B cell (primary cell): Measurements from ENCODE around the gene CDHR5. TPM values are rescaled to one million over a fixed set of nuclear protein-coding genes. Genes with fewer than 3 reads are reported as not detected.

Experiments
- ATAC-seq: fragments of 200-7000 bp; cut with Tn5 transposase; one replicate; pipeline ENCODE4 v1.10.0; 2021; ENCODE audit warnings: low read depth, mild to moderate bottlenecking, moderate number of reproducible peaks, moderate library complexity
- CTCF ChIA-PET: fragments of 350-600 bp; sonication (Branson Sonifier 250); formaldehyde crosslinking; loops from one replicate; lab custom pipeline; 2021; ENCODE audit warnings: antibody characterized with exemption, inconsistent platforms; lab: Charles Lee
- POLR2A ChIA-PET: fragments of 350-600 bp; sonication (Branson Sonifier 250); formaldehyde crosslinking; loops from one replicate; lab custom pipeline; 2021; ENCODE audit warnings: antibody characterized with exemption; lab: Charles Lee
- DNase-seq: peaks from one replicate; pipeline ENCODE4 v3.0.0; 2013
- H2AFZ ChIP-seq: 2 replicates; pipeline ENCODE4 v1.6.1; 2012; ENCODE audit warnings: mild to moderate bottlenecking, low read depth, low read length; ENCODE audit not compliant: insufficient read depth, poor library complexity, severe bottlenecking
- H3K27ac ChIP-seq, 2 donors: 1 replicate in 1 of 2; 2 replicates in 1 of 2; pipeline ENCODE4 v1.5.1; 2012 to 2013; ENCODE audit warnings: low read length in 2 of 2, mild to moderate bottlenecking in 2 of 2, moderate library complexity in 1 of 2
- H3K27me3 ChIP-seq, 4 experiments: fragments of 200-600 bp in 1 of 4; sonication (generic) in 1 of 4; replicated peaks in 1 of 4; 1 replicate in 2 of 4; 2 replicates in 2 of 4; pipeline versions ENCODE4 v1.6.1 to v1.7.0; 2013 to 2016; ENCODE audit warnings: low read length in 3 of 4, mild to moderate bottlenecking in 2 of 4, mixed read lengths in 1 of 4, moderate library complexity in 1 of 4; ENCODE audit not compliant: insufficient read depth in 4 of 4, control insufficient read depth in 3 of 4; ENCODE audit errors: control extremely low read depth in 1 of 4
- H3K36me3 ChIP-seq, 2 experiments: replicated peaks in 1 of 2; 1 replicate in 1 of 2; 2 replicates in 1 of 2; pipeline versions ENCODE4 v1.6.1 to v1.7.1; 2013; ENCODE audit warnings: low read length in 1 of 2; ENCODE audit not compliant: insufficient read depth in 2 of 2, control insufficient read depth in 1 of 2; ENCODE audit errors: control extremely low read depth in 1 of 2, extremely low read depth in 1 of 2
- H3K4me1 ChIP-seq, 2 donors: fragments of 200-600 bp in 1 of 2; sonication (generic) in 1 of 2; 1 replicate in 1 of 2; 2 replicates in 1 of 2; pipeline versions ENCODE4 v1.5.1 to v1.6.1; 2013 to 2017; ENCODE audit warnings: low read length in 2 of 2; ENCODE audit not compliant: control insufficient read depth in 2 of 2, insufficient read depth in 2 of 2
- H3K4me2 ChIP-seq: replicated peaks from 2 replicates; pipeline ENCODE3; 2012; ENCODE audit warnings: mild to moderate bottlenecking, low read depth, low read length; ENCODE audit not compliant: poor library complexity, severe bottlenecking
- H3K4me3 ChIP-seq, 5 experiments: fragments of 200-600 bp in 1 of 5; sonication (generic) in 1 of 5; 1 replicate in 3 of 5; 2 replicates in 2 of 5; pipeline versions ENCODE4 v1.5.1 to v1.7.0; 2011 to 2016; ENCODE audit warnings: low read length in 4 of 5, mild to moderate bottlenecking in 4 of 5, low read depth in 2 of 5, control low read depth in 1 of 5, moderate library complexity in 1 of 5; ENCODE audit not compliant: insufficient read depth in 1 of 5; ENCODE audit errors: control extremely low read depth in 1 of 5, extremely low read depth in 1 of 5
- H3K79me2 ChIP-seq: fragments of 200-600 bp; sonication (generic); one replicate; pipeline ENCODE4 v1.6.0; 2016; ENCODE audit warnings: low read length; ENCODE audit not compliant: control insufficient read depth, insufficient read depth
- H3K9ac ChIP-seq: fragments of 200-600 bp; sonication (generic); 2 replicates; pipeline ENCODE4 v1.6.1; 2017; ENCODE audit warnings: mild to moderate bottlenecking, low read length, moderate library complexity
- H3K9me3 ChIP-seq, 3 donors: one replicate each; pipeline versions ENCODE4 v1.6.1 to v1.7.1; 2013; ENCODE audit warnings: low read length in 2 of 3; ENCODE audit not compliant: control insufficient read depth in 2 of 3, insufficient read depth in 1 of 3; ENCODE audit errors: control extremely low read depth in 1 of 3
- H4K20me1 ChIP-seq: 2 replicates; pipeline ENCODE4 v1.6.0; 2012; ENCODE audit warnings: mild to moderate bottlenecking, low read length; ENCODE audit not compliant: insufficient read depth, control insufficient read depth, poor library complexity, severe bottlenecking
- H3K27ac Mint-ChIP-seq: one replicate; pipeline ENCODE4 v1.8.0; 2021; ENCODE audit warnings: mixed read lengths
- H3K27me3 Mint-ChIP-seq: one replicate; pipeline ENCODE4 v1.8.0; 2021; ENCODE audit warnings: mixed read lengths
- H3K4me1 Mint-ChIP-seq: one replicate; pipeline ENCODE4 v1.8.0; 2021; ENCODE audit warnings: mixed read lengths
- H3K4me3 Mint-ChIP-seq: one replicate; pipeline ENCODE4 v1.8.0; 2021; ENCODE audit warnings: mixed read lengths
- H3K9me3 Mint-ChIP-seq: one replicate; pipeline ENCODE4 v1.8.0; 2022; ENCODE audit warnings: mixed read lengths; ENCODE audit not compliant: insufficient read depth
- EZH2 ChIP-seq: IDR thresholded peaks from 2 replicates; pipeline ENCODE4 v1.6.1; 2012; ENCODE audit warnings: borderline replicate concordance, low read depth, mild to moderate bottlenecking, moderate library complexity, low read length; ENCODE audit not compliant: insufficient read depth, poor library complexity, severe bottlenecking
- WGBS: methylation state at CpG from one replicate; pipeline ENCODE4 v1.1.5; 2013; ENCODE audit warnings: missing lambda C conversion rate; ENCODE audit not compliant: insufficient coverage; 5-methylcytosine and 5-hydroxymethylcytosine counted together
- intact Hi-C: fragments of 100-400 bp; cut with micrococcal nuclease; formaldehyde crosslinking; loops from one replicate; pipeline ENCODE4 v1.10.0; 2022
- polyA plus RNA-seq: library from polyadenylated mRNA; depleted of rRNA; stranded (reverse); fragments of >200 nt; gene quantifications from 2 replicates; pipeline ENCODE4 v1.2.3, GENCODE V29; 2012
- total RNA-seq, 2 donors: library from RNA; stranded (reverse); fragments of 120-200 nt in 1 of 2; gene quantifications; 1 replicate in 1 of 2; 2 replicates in 1 of 2; pipeline versions ENCODE4 v1.2.3 to v1.2.4, GENCODE V29; 2013 to 2022
- TF ChIP-seq, protein P1 (sequence below): fragments of 200-600 bp; IDR thresholded peaks from one replicate; pipeline ENCODE4 v1.8.0; 2022; ENCODE audit warnings: antibody characterized with exemption, mild to moderate bottlenecking

The CDHR5 gene
- total and polyA plus RNA-seq, 2 donors (not counting 1 experiment from before 2014, with no cell fraction given): 0.09 TPM; not detected in 1

- no peak overlapping the region for H3K27ac Mint-ChIP-seq
- intact Hi-C loops: no loop called here
- Histone ChIP-seq H3K9ac (no peak overlapping the region), H3K27me3 (no peaks in the 10 kb centered on the region), H3K9me3 (no peaks in the 10 kb centered on the region), H3K27ac (no peak overlapping the region), H3K79me2 (peaks cover 2% of the 10 kb centered on the region), H3K4me2 (peak overlapping the region; percentile 49), H3K4me3 (no peak overlapping the region), H4K20me1 (peaks cover 4% of the 10 kb centered on the region), H3K36me3 (peaks cover 0 to 9% of the 10 kb centered on the region in 2 experiments), H2AFZ (no peak overlapping the region), H3K4me1 (peaks cover under 1 to 8% of the 10 kb centered on the region in 2 donors)
- 16% methylated on average over 9 of the region's 14 CpGs for WGBS
- POLR2A ChIA-PET: interaction anchor here (0.5 to 0.6 kb wide), 2 partner anchors 66 to 73 kb away, joined by 3 to 5 read pairs; no protein-coding TSS in a partner anchor
- peaks cover 2% of the 10 kb centered on the region for H3K4me1 Mint-ChIP-seq
- ATAC-seq: no peak
- CTCF ChIA-PET: interaction anchor here (1.0 to 1.1 kb wide), 2 partner anchors 15 to 82 kb away, joined by 3 to 5 read pairs; no protein-coding TSS in a partner anchor
- no peak overlapping the region for H3K4me3 Mint-ChIP-seq
- H3K27me3 Mint-ChIP-seq: no peaks in the 10 kb centered on the region
- no peak for TF ChIP-seq EZH2
- TF ChIP-seq, protein P1, sequence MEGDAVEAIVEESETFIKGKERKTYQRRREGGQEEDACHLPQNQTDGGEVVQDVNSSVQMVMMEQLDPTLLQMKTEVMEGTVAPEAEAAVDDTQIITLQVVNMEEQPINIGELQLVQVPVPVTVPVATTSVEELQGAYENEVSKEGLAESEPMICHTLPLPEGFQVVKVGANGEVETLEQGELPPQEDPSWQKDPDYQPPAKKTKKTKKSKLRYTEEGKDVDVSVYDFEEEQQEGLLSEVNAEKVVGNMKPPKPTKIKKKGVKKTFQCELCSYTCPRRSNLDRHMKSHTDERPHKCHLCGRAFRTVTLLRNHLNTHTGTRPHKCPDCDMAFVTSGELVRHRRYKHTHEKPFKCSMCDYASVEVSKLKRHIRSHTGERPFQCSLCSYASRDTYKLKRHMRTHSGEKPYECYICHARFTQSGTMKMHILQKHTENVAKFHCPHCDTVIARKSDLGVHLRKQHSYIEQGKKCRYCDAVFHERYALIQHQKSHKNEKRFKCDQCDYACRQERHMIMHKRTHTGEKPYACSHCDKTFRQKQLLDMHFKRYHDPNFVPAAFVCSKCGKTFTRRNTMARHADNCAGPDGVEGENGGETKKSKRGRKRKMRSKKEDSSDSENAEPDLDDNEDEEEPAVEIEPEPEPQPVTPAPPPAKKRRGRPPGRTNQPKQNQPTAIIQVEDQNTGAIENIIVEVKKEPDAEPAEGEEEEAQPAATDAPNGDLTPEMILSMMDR: no peak
- no peaks in the 10 kb centered on the region for H3K9me3 Mint-ChIP-seq
- DNase-seq: no peak
Observed at GRCh38 chr11:646214-646613, 21.5 kb upstream of the CDHR5 start.

DNA sequence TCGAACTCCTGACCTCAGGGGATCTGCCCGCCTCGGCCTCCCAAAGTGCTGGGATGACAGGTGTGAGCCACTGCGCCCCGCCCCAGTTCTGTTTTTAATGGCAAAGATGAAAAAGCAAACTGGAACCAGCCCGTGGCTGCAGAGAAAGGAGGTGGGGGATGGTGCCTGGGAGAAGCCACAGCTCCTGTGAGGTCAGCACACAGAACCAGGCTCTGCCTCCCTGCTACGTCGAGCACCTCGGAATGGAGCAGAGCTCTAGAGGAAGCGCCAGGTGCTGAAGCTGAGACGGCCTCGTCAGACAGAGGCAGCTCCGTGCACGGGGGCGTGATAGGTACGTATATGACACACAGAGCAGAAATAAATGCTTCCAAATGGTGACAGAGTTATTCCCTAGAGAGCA is 20.8 kb upstream of the CDHR5 start:
- Mint-ChIP-seq H3K4me1 (peaks cover 6% of the 10 kb centered on the region), H3K9me3 (no peaks in the 10 kb centered on the region), H3K4me3 (no peak overlapping the region), H3K27ac (no peak overlapping the region), H3K27me3 (peaks cover under 1% of the 10 kb centered on the region)
- CTCF ChIA-PET: interaction anchor here (0.7 to 1.0 kb wide), 2 partner anchors 16 to 115 kb away, joined by 3 to 5 read pairs; no protein-coding TSS in a partner anchor
- peaks cover 4% of the 10 kb centered on the region for H4K20me1 ChIP-seq
- ATAC-seq (no peak), DNase-seq (no peak)
- POLR2A ChIA-PET: no interaction called here
- no peak overlapping the region for H2AFZ ChIP-seq
- peaks cover 2% of the 10 kb centered on the region for H3K79me2 ChIP-seq
- intact Hi-C loops: no loop called here
- H3K4me3 ChIP-seq: no peak overlapping the region
- peaks cover 0 to 2% of the 10 kb centered on the region in 2 experiments for H3K36me3 ChIP-seq
- no peak overlapping the region for H3K27ac ChIP-seq
- no peak overlapping the region for H3K4me2 ChIP-seq
- TF ChIP-seq EZH2: no peak
- TF ChIP-seq, protein P1: no peak
- 85% methylated on average over 16 of the region's 16 CpGs for WGBS
- no peaks in the 10 kb centered on the region for H3K9me3 ChIP-seq
- peaks cover 7 to 14% of the 10 kb centered on the region in 2 donors for H3K4me1 ChIP-seq
- H3K27me3 ChIP-seq: peaks cover 0 to 5% (median 2%) of the 10 kb centered on the region in 4 experiments
- H3K9ac ChIP-seq: no peak overlapping the region
